Activated CD4-positive, alpha-beta T cell treated with anti-CD3 and anti-CD28 coated beads for 24 hours (primary cell): ENCODE results near the gene TRPC3.

Source experiments
- DNase-seq, 2 donors: peaks; one replicate each; pipeline ENCODE4 v3.0.0-alpha.2; 2020; ENCODE audit warnings: low read depth in 2 of 2

TRPC3 gene

DNA sequence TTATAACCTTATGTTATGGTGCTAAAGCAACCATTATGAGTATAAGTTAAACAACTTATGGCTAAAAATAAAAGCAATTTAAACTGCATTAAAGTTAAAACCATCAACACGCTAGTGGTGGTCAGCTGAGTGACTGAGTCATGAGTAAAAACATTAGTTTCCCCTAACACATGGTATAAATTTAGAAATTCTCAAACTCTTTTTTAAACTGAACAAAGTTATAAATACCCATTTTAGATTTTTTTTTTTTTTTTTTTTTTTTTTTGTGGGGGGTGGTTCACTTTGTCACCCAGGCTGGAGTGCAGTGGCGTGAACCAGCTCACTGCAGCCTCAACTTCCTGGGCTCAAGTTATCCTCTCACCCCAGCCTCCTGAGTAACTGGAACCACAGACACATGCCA lies 76.2 kb downstream of the TRPC3 start:
- no peak for DNase-seq

DNA sequence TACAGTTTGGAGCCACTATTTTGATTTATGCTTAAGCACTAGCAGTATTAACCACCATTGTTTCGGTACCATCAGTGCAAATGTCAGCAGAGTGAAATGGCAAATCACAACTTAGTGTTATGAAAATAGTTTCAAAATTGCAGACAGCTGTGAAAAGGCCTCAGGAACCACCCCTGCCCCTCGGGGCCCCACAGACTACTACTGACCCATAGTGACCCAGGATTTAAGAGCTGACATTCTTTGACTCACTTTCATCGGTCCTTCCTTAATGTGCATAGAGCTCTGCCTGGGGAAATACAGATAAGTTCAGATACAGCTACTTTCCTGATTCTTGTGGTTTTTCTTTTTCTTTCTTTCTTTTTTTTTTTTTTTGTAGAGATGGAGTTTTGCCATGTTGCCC lies 78.3 kb downstream of the TRPC3 start:
- no peak for DNase-seq

DNA sequence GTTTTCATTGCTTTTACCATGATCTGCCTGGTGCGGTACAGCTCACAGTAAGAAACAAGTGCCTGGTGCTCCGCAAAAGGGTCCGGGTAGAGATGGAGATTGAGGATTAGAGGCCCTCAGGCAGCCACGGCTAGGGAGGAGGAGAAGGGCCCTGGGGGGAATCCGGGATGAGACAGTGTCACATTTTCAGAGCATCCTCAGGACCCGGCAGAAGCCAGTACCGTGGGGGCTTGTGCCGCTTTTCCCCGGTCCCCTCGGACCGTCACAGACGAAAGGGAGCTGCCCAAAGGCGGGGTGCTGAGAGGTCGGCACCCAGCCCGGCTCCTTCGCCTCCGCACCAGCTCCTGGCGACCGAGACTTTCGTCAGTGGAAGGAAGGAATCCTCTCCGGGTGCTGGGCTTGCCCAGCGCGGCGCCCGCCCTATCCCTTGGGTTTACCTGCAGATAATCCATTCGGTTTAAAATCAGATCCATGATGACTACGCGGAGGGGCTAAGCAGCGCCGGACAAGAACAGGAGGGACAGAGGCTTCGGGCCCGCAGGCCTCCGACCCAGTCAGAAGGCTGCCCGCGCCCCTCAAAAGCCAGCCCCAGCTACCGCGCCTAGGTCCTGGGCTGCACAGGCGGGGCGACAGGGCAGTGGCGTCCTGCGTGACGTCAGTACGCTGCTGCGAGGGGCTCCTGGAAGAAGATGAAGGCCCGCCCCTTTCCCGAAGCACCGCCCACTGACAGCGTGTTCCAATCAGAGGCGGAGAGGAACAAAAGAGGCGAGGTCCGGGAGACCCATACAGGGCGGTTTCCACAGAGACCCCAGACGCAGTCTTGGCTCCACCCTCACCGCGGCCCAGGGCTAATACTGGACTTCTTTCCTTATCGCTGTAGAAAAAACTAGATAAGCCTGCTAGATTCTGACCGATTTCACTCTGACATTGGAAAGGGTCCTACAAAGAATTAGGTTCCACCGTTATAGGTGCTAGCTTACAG lies 81.7 kb downstream of the TRPC3 start, which contains the start of gene BBS7:
Gene BBS7 (minus strand): TSS at position 634 of the 982 bp plus-strand sequence. CDS start 161 bp downstream, at position 473.
- DNase-seq, result peak; percentile 95 to 98

DNA sequence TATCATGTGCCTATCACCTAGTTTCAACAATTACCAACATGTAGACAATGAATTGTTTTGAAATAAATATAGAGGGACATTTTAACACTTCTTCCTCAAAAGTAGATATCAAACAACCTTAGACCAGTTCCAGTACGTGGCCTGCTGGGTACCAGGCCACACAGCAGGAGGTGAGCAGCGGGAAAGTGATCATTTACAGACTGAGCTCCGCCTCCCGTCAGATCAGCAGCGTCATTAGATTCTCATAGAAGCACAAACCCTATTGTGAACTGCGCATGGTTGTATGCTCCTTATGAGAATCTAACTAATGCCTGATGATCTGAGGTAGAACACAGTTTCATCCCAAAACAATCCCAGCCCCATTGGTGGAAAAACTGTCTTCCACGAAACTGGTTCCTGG lies 88.1 kb downstream of the TRPC3 start:
- DNase-seq, result no peak

DNA sequence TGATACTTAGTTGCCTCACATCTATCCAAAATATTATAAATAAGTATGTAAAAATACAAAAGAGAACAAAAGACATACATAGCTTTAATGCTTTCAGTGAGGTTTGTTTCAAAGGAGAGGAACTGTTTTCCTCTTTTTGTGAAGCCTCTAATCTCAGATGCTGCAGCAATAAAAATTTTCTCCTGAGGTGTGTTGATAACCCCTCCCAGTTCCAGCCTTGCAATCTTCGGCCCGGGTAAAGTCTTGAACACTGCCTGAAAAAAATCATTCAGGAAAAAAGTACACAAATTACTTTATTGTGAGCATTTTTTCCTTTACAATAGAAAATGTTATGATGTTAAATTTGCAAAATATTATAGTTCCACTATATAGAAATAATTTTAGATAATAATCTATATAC lies 90.4 kb downstream of the TRPC3 start:
- no peak for DNase-seq

DNA sequence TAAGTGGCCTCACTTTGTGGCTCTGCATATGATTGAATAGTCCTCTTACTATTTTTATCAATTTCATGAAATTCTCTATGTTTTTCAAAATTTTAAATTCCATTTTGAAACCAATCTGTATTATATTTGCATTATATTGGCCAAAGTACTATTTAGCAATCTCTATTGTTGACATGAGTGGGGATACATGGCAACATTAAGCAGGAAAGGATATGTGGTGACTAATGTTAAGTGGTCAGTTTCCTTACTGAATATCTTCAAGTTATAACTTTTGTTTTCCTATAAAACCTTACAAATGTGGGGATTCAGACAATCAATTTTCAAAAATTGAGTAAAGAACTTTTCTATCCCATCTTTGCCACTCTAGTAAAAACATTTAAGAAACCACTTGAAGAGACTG lies 91.7 kb downstream of the TRPC3 start:
- no peak for DNase-seq

DNA sequence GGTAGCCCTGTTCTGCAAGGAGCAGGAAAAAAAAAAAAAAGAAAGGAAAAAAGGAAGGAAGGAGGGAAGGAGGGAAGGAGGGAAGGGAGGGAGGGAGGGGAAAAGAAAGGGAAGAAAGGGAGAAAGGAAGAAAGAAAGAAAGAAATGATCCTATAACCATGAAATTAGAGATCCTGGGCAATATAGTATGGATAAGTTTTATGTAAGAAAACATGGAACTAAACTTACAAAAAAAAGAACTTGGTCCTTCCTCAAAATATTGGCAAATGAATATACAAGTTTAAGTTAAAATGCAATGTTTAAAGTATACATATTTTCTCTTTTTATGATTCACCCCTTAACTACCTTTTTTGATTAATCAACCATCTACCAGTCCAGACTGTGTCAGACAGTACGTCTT lies 100.5 kb downstream of the TRPC3 start:
- no peak for DNase-seq

DNA sequence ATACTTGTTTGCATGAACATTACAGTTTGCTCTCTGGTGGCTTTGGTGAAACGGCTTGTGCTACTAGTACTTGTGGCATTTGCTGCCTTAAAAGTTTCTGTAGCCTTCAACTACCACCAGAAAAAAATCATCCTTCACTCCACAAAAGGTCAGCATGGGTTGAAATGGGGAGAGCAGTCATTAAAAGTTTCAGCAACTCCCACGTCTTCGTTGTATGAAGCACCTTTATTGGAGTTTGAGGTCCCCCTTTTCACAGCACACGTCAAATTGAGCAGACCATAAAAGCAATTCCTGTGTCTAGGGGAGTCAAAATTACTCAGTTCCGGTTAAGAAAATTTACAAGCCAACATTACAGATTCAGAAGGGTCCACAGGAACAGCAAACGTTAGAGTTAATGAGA lies 105.2 kb downstream of the TRPC3 start:
- no peak for DNase-seq

DNA sequence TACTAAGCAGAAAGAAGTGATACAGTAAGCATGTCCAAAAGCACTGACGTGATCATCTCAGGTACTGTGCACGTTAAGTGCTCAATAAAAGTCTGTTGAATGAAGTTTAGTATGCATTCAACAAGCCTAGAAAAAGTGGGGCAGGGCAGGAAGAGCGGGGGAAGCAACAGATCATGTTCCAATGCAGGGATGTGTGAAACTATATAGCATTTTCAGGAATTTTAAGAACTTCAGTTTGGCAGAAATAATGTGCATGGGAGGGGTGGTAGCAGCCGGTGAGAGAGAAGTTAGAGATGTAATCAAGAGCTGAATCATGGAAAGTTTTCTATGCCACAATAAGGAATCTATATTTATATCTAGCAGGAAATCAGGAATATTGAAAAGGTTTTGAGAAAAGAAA lies 109.0 kb downstream of the TRPC3 start:
- no peak for DNase-seq

DNA sequence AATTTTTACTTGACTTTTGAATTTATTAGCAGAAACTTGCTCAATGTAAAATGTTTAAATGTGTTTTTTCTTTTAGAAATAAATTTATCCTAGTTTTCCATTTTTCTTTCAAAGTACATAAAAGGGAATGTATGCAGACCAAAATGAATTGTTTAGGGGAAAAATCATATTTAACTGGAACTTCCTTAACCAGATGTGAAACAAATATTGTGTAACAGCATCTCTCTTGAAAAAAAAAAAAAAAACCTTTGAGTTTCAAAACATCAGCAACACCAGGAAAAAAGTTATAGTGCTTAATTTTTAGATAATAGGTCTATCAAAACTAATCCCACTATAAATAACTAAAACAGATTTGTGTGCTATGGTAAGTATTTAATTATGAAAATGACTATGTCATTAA lies 113.7 kb downstream of the TRPC3 start:
- no peak for DNase-seq

DNA sequence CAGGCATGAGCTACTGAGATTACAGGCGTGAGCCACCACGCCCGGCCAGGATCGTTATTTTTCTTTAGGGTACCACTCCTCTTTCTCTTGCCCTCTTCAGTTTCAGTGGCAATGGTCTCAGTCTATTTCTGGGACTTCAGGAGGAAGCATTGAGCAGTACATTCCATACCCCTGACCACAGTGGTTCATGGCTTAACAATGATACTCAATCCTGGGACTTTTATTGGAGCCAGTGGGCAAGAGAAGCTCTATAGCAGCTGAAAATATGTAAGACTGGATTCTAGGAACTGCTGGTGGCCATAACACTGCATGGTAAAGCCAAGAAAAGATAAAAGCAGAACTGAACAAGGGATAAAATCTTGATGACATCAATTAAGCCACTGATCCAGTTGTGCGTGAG lies 122.3 kb downstream of the TRPC3 start:
- no peak for DNase-seq
